Breast epithelium (tissue), 3 donors: Measurements from ENCODE around the gene PSMF1.

Experiments used
- POLR2A ChIP-seq: fragments of 450-650 bp; IDR thresholded peaks from one replicate; pipeline ENCODE4 v1.6.1; 2016; ENCODE audit warnings: antibody characterized with exemption, mild to moderate bottlenecking, moderate library complexity
- POLR2AphosphoS5 ChIP-seq, 3 donors: sonication (generic); formaldehyde crosslinking; IDR thresholded peaks; one replicate each; pipeline ENCODE4 v1.6.1; 2017; ENCODE audit warnings: antibody characterized with exemption in 3 of 3
- TF ChIP-seq, protein P1 (sequence below), 3 donors: fragments of 450-650 bp; IDR thresholded peaks; one replicate each; pipeline ENCODE4 v1.5.1; 2016 to 2017; ENCODE audit warnings: antibody characterized with exemption in 3 of 3, mild to moderate bottlenecking in 3 of 3, moderate library complexity in 3 of 3

- TF ChIP-seq, protein P1, sequence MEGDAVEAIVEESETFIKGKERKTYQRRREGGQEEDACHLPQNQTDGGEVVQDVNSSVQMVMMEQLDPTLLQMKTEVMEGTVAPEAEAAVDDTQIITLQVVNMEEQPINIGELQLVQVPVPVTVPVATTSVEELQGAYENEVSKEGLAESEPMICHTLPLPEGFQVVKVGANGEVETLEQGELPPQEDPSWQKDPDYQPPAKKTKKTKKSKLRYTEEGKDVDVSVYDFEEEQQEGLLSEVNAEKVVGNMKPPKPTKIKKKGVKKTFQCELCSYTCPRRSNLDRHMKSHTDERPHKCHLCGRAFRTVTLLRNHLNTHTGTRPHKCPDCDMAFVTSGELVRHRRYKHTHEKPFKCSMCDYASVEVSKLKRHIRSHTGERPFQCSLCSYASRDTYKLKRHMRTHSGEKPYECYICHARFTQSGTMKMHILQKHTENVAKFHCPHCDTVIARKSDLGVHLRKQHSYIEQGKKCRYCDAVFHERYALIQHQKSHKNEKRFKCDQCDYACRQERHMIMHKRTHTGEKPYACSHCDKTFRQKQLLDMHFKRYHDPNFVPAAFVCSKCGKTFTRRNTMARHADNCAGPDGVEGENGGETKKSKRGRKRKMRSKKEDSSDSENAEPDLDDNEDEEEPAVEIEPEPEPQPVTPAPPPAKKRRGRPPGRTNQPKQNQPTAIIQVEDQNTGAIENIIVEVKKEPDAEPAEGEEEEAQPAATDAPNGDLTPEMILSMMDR (IDR thresholded peaks at IDR 0.05) = no peak
- TF ChIP-seq POLR2A = no peak
- no peak for TF ChIP-seq POLR2AphosphoS5 (IDR thresholded peaks at IDR 0.05)
These were observed 68.1 kb downstream of the PSMF1 start for GRCh38 chr20:1186367-1186991.
